H9 (cell line): ENCODE data around the gene SH2D1B. TPM values are rescaled to one million over a fixed set of nuclear protein-coding genes. Genes with fewer than 3 reads are reported as not detected.

Source experiments
- DNase-seq: peaks from one replicate; pipeline ENCODE4 v3.0.0-alpha.2; 2017
- H2AFZ ChIP-seq: one replicate; pipeline ENCODE4 v1.6.1; 2013; ENCODE audit warnings: mild to moderate bottlenecking, low read length, control low read depth, moderate library complexity
- H2AK5ac ChIP-seq: 2 replicates; pipeline ENCODE4 v1.6.1; 2013; ENCODE audit warnings: low read length, control low read depth, mixed read lengths; ENCODE audit not compliant: insufficient read length
- H2BK120ac ChIP-seq: one replicate; pipeline ENCODE4 v1.6.1; 2013; ENCODE audit warnings: low read depth, mild to moderate bottlenecking, low read length, control low read depth, inconsistent platforms; ENCODE audit not compliant: poor library complexity, severe bottlenecking
- H2BK12ac ChIP-seq: 2 replicates; pipeline ENCODE4 v1.6.1; 2013; ENCODE audit warnings: low read length, control low read depth, mixed read lengths, low read depth; ENCODE audit not compliant: insufficient read length
- H2BK15ac ChIP-seq: 2 replicates; pipeline ENCODE4 v1.6.1; 2013; ENCODE audit warnings: low read depth, low read length, control low read depth
- H2BK20ac ChIP-seq: one replicate; pipeline ENCODE4 v1.6.1; 2013; ENCODE audit warnings: low read depth, mild to moderate bottlenecking, low read length, control low read depth, inconsistent platforms; ENCODE audit not compliant: poor library complexity, severe bottlenecking
- H2BK5ac ChIP-seq: 2 replicates; pipeline ENCODE4 v1.6.1; 2013; ENCODE audit warnings: low read length, control low read depth, mixed read lengths; ENCODE audit not compliant: insufficient read length
- H3K14ac ChIP-seq: 2 replicates; pipeline ENCODE4 v1.6.1; 2013; ENCODE audit warnings: low read length, control low read depth; ENCODE audit not compliant: insufficient read depth
- H3K18ac ChIP-seq: 2 replicates; pipeline ENCODE4 v1.6.1; 2013; ENCODE audit warnings: low read depth, mild to moderate bottlenecking, mixed read lengths, low read length, control low read depth; ENCODE audit not compliant: insufficient read length
- H3K23ac ChIP-seq: 2 replicates; pipeline ENCODE4 v1.6.1; 2013; ENCODE audit warnings: low read length, control low read depth, mixed read lengths, low read depth; ENCODE audit not compliant: insufficient read length
- H3K23me2 ChIP-seq: 2 replicates; pipeline ENCODE4 v1.6.1; 2013; ENCODE audit warnings: low read depth, mild to moderate bottlenecking, mixed read lengths, low read length, control low read depth; ENCODE audit not compliant: insufficient read length, poor library complexity, severe bottlenecking
- H3K27ac ChIP-seq: 2 replicates; pipeline ENCODE4 v1.5.1; 2013; ENCODE audit warnings: low read length, control low read depth, mixed read lengths, low read depth; ENCODE audit not compliant: insufficient read length
- H3K27me3 ChIP-seq: 2 replicates; pipeline ENCODE4 v1.6.1; 2013; ENCODE audit warnings: low read length, control low read depth, inconsistent platforms; ENCODE audit not compliant: insufficient read depth
- H3K4ac ChIP-seq: 2 replicates; pipeline ENCODE4 v1.6.1; 2013; ENCODE audit warnings: low read depth, mild to moderate bottlenecking, control low read depth, inconsistent platforms, low read length, moderate library complexity
- H3K4me1 ChIP-seq: 2 replicates; pipeline ENCODE4 v1.6.1; 2013; ENCODE audit warnings: low read length, control low read depth, inconsistent platforms; ENCODE audit not compliant: insufficient read depth
- H3K4me2 ChIP-seq: 2 replicates; pipeline ENCODE4 v1.6.1; 2013; ENCODE audit warnings: low read length, control low read depth, mixed read lengths; ENCODE audit not compliant: insufficient read length, insufficient read depth
- H3K56ac ChIP-seq: 2 replicates; pipeline ENCODE4 v1.6.1; 2013; ENCODE audit warnings: low read depth, mild to moderate bottlenecking, mixed read lengths, low read length, control low read depth; ENCODE audit not compliant: insufficient read length
- H3K79me1 ChIP-seq: 2 replicates; pipeline ENCODE4 v1.6.1; 2013; ENCODE audit warnings: low read depth, mild to moderate bottlenecking, moderate library complexity, low read length, control low read depth, inconsistent platforms; ENCODE audit not compliant: insufficient read depth, poor library complexity, severe bottlenecking
- H3K79me2 ChIP-seq: 2 replicates; pipeline ENCODE4 v1.6.1; 2013; ENCODE audit warnings: low read length, control low read depth, inconsistent platforms; ENCODE audit not compliant: insufficient read depth
- H3K9ac ChIP-seq: 2 replicates; pipeline ENCODE4 v1.6.1; 2013; ENCODE audit warnings: low read length, control low read depth, mixed read lengths; ENCODE audit not compliant: insufficient read length; ENCODE audit errors: extremely low read depth
- H3K9me3 ChIP-seq: one replicate; pipeline ENCODE4 v1.6.1; 2013; ENCODE audit warnings: low read depth, low read length, inconsistent platforms; ENCODE audit not compliant: control insufficient read depth
- H3T11ph ChIP-seq: one replicate; pipeline ENCODE4 v1.6.1; 2013; ENCODE audit warnings: mild to moderate bottlenecking, low read length, control low read depth, inconsistent platforms
- H4K20me1 ChIP-seq: one replicate; pipeline ENCODE4 v1.6.1; 2013; ENCODE audit not compliant: control insufficient read depth, insufficient read length, insufficient read depth
- H4K5ac ChIP-seq: 2 replicates; pipeline ENCODE4 v1.6.1; 2013; ENCODE audit warnings: low read depth, mild to moderate bottlenecking, mixed read lengths, low read length, control low read depth; ENCODE audit not compliant: insufficient read length
- H4K8ac ChIP-seq: replicated peaks from 2 replicates; pipeline ENCODE4 v1.6.1; 2013; ENCODE audit warnings: low read length, control low read depth, mixed read lengths, low read depth; ENCODE audit not compliant: insufficient read length
- H4K91ac ChIP-seq: 2 replicates; pipeline ENCODE4 v1.6.1; 2013; ENCODE audit warnings: low read depth, mild to moderate bottlenecking, moderate library complexity, mixed read lengths, low read length, control low read depth; ENCODE audit not compliant: insufficient read length
- H3K27ac Mint-ChIP-seq, 3 experiments: 2 replicates in 2 of 3; 3 replicates in 1 of 3; pipeline ENCODE4 v1.8.0; 2020 to 2021; ENCODE audit warnings: mixed read lengths in 3 of 3, mild to moderate bottlenecking in 1 of 3, moderate library complexity in 1 of 3
- H3K27me3 Mint-ChIP-seq: 2 replicates; pipeline ENCODE4 v1.8.0; 2021; ENCODE audit warnings: low read depth, mild to moderate bottlenecking, moderate library complexity, mixed read lengths
- H3K36me3 Mint-ChIP-seq, 3 experiments: 2 replicates in 2 of 3; 3 replicates in 1 of 3; pipeline ENCODE4 v1.8.0; 2020 to 2021; ENCODE audit warnings: low read depth in 3 of 3, mixed read lengths in 3 of 3; ENCODE audit not compliant: insufficient read depth in 1 of 3
- H3K4me1 Mint-ChIP-seq, 2 experiments: 2 replicates each; pipeline ENCODE4 v1.8.0; 2020; ENCODE audit warnings: mixed read lengths in 2 of 2
- H3K4me3 Mint-ChIP-seq, 2 experiments: 2 replicates in 1 of 2; 3 replicates in 1 of 2; pipeline ENCODE4 v1.8.0; 2020 to 2021; ENCODE audit warnings: mild to moderate bottlenecking in 2 of 2, mixed read lengths in 2 of 2, moderate library complexity in 1 of 2
- H3K9me3 Mint-ChIP-seq, 2 experiments: 2 replicates in 1 of 2; 3 replicates in 1 of 2; pipeline ENCODE4 v1.8.0; 2020; ENCODE audit warnings: mild to moderate bottlenecking in 2 of 2, mixed read lengths in 2 of 2, moderate library complexity in 1 of 2
- CTCF ChIP-seq: fragments of 200-600 bp; sonication (generic); conservative IDR thresholded peaks from 3 replicates; pipeline ENCODE4 v1.8.0; 2021; ENCODE audit warnings: antibody characterized with exemption, mild to moderate bottlenecking
- WGBS: extraction: QIAGEN DNeasy Blood & Tissue Kit; methylation state at CpG from one replicate; pipeline ENCODE4 v1.1.7; 2013; ENCODE audit warnings: missing lambda C conversion rate, low lambda C conversion rate, mixed read lengths; ENCODE audit not compliant: insufficient read length; ENCODE audit errors: extremely low coverage; 5-methylcytosine and 5-hydroxymethylcytosine counted together
- total RNA-seq: library from RNA; stranded (reverse); gene quantifications from 2 replicates; pipeline ENCODE4 v1.2.1, GENCODE V29; 2021

The SH2D1B gene
- total RNA-seq, 1 experiment from 2014 or later, result not detected

DNA sequence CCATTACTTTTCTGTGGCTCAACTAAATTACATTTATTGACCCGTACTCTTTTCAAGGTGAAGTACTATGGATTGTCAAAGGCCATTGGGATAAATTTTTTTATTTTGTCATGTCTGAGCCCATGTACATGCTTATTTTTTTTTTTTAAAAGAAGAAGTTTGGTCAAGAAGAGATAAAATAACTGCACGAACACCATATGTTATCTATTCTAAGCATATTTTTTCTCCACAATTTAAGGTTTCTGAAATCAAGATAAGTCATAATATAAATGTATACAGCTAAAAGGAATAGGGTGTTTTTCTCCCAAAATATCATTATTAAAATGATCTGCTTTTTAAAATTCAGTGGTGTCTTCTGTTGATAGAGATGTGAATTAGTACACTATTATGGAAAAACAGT is 35.0 kb upstream of the SH2D1B start:
- Histone ChIP-seq H3K18ac (no peak overlapping the region), H2AFZ (no peak overlapping the region), H3T11ph (no peak overlapping the region), H3K14ac (no peak overlapping the region), H2BK20ac (no peak overlapping the region), H3K79me2 (no peaks in the 10 kb centered on the region), H3K4ac (no peak overlapping the region), H2AK5ac (no peak overlapping the region), H4K91ac (no peak overlapping the region), H3K23me2 (no peaks in the 10 kb centered on the region), H4K5ac (no peak overlapping the region), H3K4me2 (no peak overlapping the region), H3K56ac (no peak overlapping the region), H3K23ac (no peak overlapping the region), H4K20me1 (no peaks in the 10 kb centered on the region), H2BK12ac (no peak overlapping the region), H2BK15ac (no peak overlapping the region), H3K4me1 (no peaks in the 10 kb centered on the region), H3K9me3 (no peaks in the 10 kb centered on the region), H3K27ac (no peak overlapping the region), H2BK120ac (no peak overlapping the region), H3K9ac (no peak overlapping the region), H3K27me3 (no peaks in the 10 kb centered on the region), H2BK5ac (no peak overlapping the region), H4K8ac (no peak overlapping the region), H3K79me1 (no peaks in the 10 kb centered on the region)
- TF ChIP-seq CTCF, result no peak
- no peak overlapping the region for H3K4me3 Mint-ChIP-seq
- no peak overlapping the region for H3K27ac Mint-ChIP-seq
- WGBS, result no CpG with 5 or more reads among the region's 2 CpGs
- DNase-seq, result no peak
- peaks cover 3% of the 10 kb centered on the region in 3 experiments; a peak in 3 of 7 replicates for H3K36me3 Mint-ChIP-seq
- peaks cover 10 to 15% of the 10 kb centered on the region in 2 experiments for H3K9me3 Mint-ChIP-seq
- H3K27me3 Mint-ChIP-seq, result peaks cover 6% of the 10 kb centered on the region
- H3K4me1 Mint-ChIP-seq, result peaks cover 3 to 6% of the 10 kb centered on the region in 2 experiments; a peak in 3 of 4 replicates
